Motor neuron (in vitro differentiated cells): Measurements from ENCODE around the gene CNNM2. TPM values are rescaled to one million over a fixed set of nuclear protein-coding genes. Genes with fewer than 3 reads are reported as not detected.
"Not testable (repeated sequence)": the region's sequence is repeated elsewhere in the genome, so short reads cannot be mapped to it uniquely, and the experiment has no call there.

ENCODE experiments used
- ATAC-seq, 8 experiments: fragments of 200-7000 bp; cut with Tn5 transposase; replicated peaks in 6 of 8; 2 replicates each; pipeline ENCODE4 v1.8.0; 2021; ENCODE audit warnings: mild to moderate bottlenecking in 8 of 8, moderate library complexity in 8 of 8
- H3K27ac ChIP-seq, 2 donors: fragments of 250-450 bp; sonication (Bioruptor Pico); 2 replicates each; pipeline ENCODE4 v1.9.0; 2021; ENCODE audit warnings: antibody characterized with exemption in 2 of 2, mild to moderate bottlenecking in 2 of 2, moderate library complexity in 1 of 2
- H3K4me1 ChIP-seq, 2 donors: fragments of 250-450 bp; sonication (Bioruptor Pico); replicated peaks in 1 of 2; 2 replicates each; pipeline ENCODE4 v1.6.1; 2021; ENCODE audit warnings: antibody characterized with exemption in 2 of 2, mild to moderate bottlenecking in 2 of 2, moderate library complexity in 1 of 2
- H3K4me3 ChIP-seq, 5 donors: fragments of 250-450 bp; sonication (Bioruptor Pico); 2 replicates each; pipeline ENCODE4 v1.9.0; 2021; ENCODE audit warnings: antibody characterized with exemption in 5 of 5, mild to moderate bottlenecking in 5 of 5, moderate library complexity in 4 of 5
- WGBS, 10 experiments: fragments of 450-650 bp; shearing (Covaris generic); methylation state at CpG; one replicate each; pipeline ENCODE4 v1.0.0; 2022; 5-methylcytosine and 5-hydroxymethylcytosine counted together
- in situ Hi-C, 9 experiments: fragments of 400-800 bp; cut with MboI; loops; one replicate each; pipeline ENCODE4 v1.15.0; 2021; ENCODE audit warnings: low sequenced_read_pairs in 9 of 9, low pct_unique_long_range_greater_than_20kb in 2 of 9; ENCODE audit not compliant: unreplicated experiment in 9 of 9
- total RNA-seq, 8 experiments: library from RNA; unstranded; fragments of 300-600 nt; gene quantifications; 2 replicates each; pipeline versions ENCODE4 v1.2.3 to v1.2.4, GENCODE V29; 2022

The CNNM2 gene
- total RNA-seq, 8 experiments from 2014 or later = 4.4 to 11.4 (median 6.2) TPM

- no peak for ATAC-seq
- no peak overlapping the region for H3K4me3 ChIP-seq
- in situ Hi-C loops = no loop called here
- H3K4me1 ChIP-seq = no peaks in the 10 kb centered on the region
- WGBS, 10 experiments = 86 to 100% (median 95%) methylated on average over 1 to 5 of the region's 5 CpGs
- H3K27ac ChIP-seq = no peak overlapping the region
Measured at GRCh38 chr10:102960157-102960556, 42.1 kb downstream of the CNNM2 start.

GRCh38 chr10:102962267-102962666, 44.2 kb downstream of the CNNM2 start:
- peak in 2 of 8 experiments; percentile 67 to 80 for ATAC-seq
- no peak overlapping the region for H3K4me3 ChIP-seq
- in situ Hi-C loops = no loop called here
- no peak overlapping the region for H3K27ac ChIP-seq
- no peaks in the 10 kb centered on the region for H3K4me1 ChIP-seq
- WGBS, 10 experiments = 40 to 100% (median 100%) methylated on average over 1 of the region's 1 CpG; no CpG with 5 or more reads in 7 of the 10 experiments

- ATAC-seq = peak in 2 of 8 experiments; percentile 28 to 55
- in situ Hi-C loops = no loop called here
- 21 to 100% (median 85%) methylated on average over 2 to 6 of the region's 6 CpGs for WGBS, 10 experiments
- Histone ChIP-seq H3K4me1 (no peaks in the 10 kb centered on the region), H3K4me3 (no peak overlapping the region), H3K27ac (no peak overlapping the region)
Measured at GRCh38 chr10:102962951-102963755, 45.1 kb downstream of the CNNM2 start.

- in situ Hi-C loops = no loop called here
- 0 to 100% (median 83%) methylated on average over 1 to 2 of the region's 2 CpGs; no CpG with 5 or more reads in 1 of the 10 experiments for WGBS, 10 experiments
Measured at GRCh38 chr10:102963756-102964025, 45.6 kb downstream of the CNNM2 start.

GRCh38 chr10:102964064-102964463, 46.0 kb downstream of the CNNM2 start:
- not testable (repeated sequence) for ATAC-seq
- WGBS, 10 experiments = 83 to 100% (median 100%) methylated on average over 1 of the region's 2 CpGs; no CpG with 5 or more reads in 5 of the 10 experiments

More at GRCh38 chr10:102963756-102964025, 45.6 kb downstream of the CNNM2 start:
- no peak overlapping the region for H3K4me3 ChIP-seq
- no peak for ATAC-seq
- H3K4me1 ChIP-seq = no peaks in the 10 kb centered on the region
- no peak overlapping the region for H3K27ac ChIP-seq

GRCh38 chr10:102964713-102965112, 46.6 kb downstream of the CNNM2 start:
- no peak overlapping the region for H3K27ac ChIP-seq
- H3K4me3 ChIP-seq = no peak overlapping the region
- H3K4me1 ChIP-seq = no peaks in the 10 kb centered on the region
- ATAC-seq = no peak
- WGBS, 10 experiments = 90 to 100% (median 95%) methylated on average over 1 to 5 of the region's 8 CpGs; no CpG with 5 or more reads in 2 of the 10 experiments
- in situ Hi-C loops = no loop called here

More at GRCh38 chr10:102964064-102964463, 46.0 kb downstream of the CNNM2 start:
- H3K4me3 ChIP-seq, H3K27ac ChIP-seq, H3K4me1 ChIP-seq, in situ Hi-C loops: not testable (repeated sequence)

GRCh38 chr10:102965311-102965851, 47.3 kb downstream of the CNNM2 start:
- Histone ChIP-seq H3K27ac (no peak overlapping the region), H3K4me3 (no peak overlapping the region), H3K4me1 (no peaks in the 10 kb centered on the region)
- ATAC-seq = no peak
- 90 to 98% (median 93%) methylated on average over 2 to 7 of the region's 7 CpGs for WGBS, 10 experiments
- in situ Hi-C loops = no loop called here

GRCh38 chr10:102967123-102967522, 49.0 kb downstream of the CNNM2 start:
- Histone ChIP-seq H3K27ac (no peak overlapping the region), H3K4me1 (no peaks in the 10 kb centered on the region), H3K4me3 (no peak overlapping the region)
- no peak for ATAC-seq
- in situ Hi-C loops = no loop called here

GRCh38 chr10:102970562-102971340, 52.7 kb downstream of the CNNM2 start:
- no peak overlapping the region for H3K27ac ChIP-seq
- no peak overlapping the region for H3K4me3 ChIP-seq
- WGBS, 10 experiments = 29 to 100% (median 87%) methylated on average over 1 of the region's 1 CpG; no CpG with 5 or more reads in 2 of the 10 experiments
- ATAC-seq = no peak
- in situ Hi-C loops = no loop called here
- H3K4me1 ChIP-seq = no peaks in the 10 kb centered on the region

GRCh38 chr10:102975483-102976379, 57.6 kb downstream of the CNNM2 start:
- H3K4me3 ChIP-seq = no peak overlapping the region
- no peak overlapping the region for H3K27ac ChIP-seq
- in situ Hi-C loops = no loop called here
- H3K4me1 ChIP-seq = no peaks in the 10 kb centered on the region
- WGBS, 10 experiments = 0 to 82% (median 72%) methylated on average over 1 to 2 of the region's 2 CpGs; no CpG with 5 or more reads in 3 of the 10 experiments
- peak in 3 of 8 experiments; percentile 61 to 73 (median 73) for ATAC-seq

GRCh38 chr10:102976380-102976726, 58.3 kb downstream of the CNNM2 start:
- H3K27ac ChIP-seq, H3K4me1 ChIP-seq, in situ Hi-C loops, H3K4me3 ChIP-seq: not testable (repeated sequence)
- ATAC-seq = peak in 1 of 8 experiments; percentile 69
- 27 to 83% (median 78%) methylated on average over 1 to 3 of the region's 3 CpGs; no CpG with 5 or more reads in 5 of the 10 experiments for WGBS, 10 experiments

- Histone ChIP-seq H3K27ac (no peak overlapping the region), H3K4me1 (no peaks in the 10 kb centered on the region), H3K4me3 (no peak overlapping the region)
- in situ Hi-C loops = no loop called here
- ATAC-seq = no peak
- 0 to 100% (median 94%) methylated on average over 1 to 2 of the region's 2 CpGs; no CpG with 5 or more reads in 3 of the 10 experiments for WGBS, 10 experiments
Measured at GRCh38 chr10:102982296-102982695, 64.2 kb downstream of the CNNM2 start.
